ENCODE measurements around the gene MTAP. TPM values are rescaled to one million over a fixed set of nuclear protein-coding genes. Genes with fewer than 3 reads are reported as not detected.

MTAP gene
- total and polyA plus RNA-seq, 2 donors (not counting 1 experiment from before 2014, with no cell fraction given): 9.8 to 38.4 TPM

DNA sequence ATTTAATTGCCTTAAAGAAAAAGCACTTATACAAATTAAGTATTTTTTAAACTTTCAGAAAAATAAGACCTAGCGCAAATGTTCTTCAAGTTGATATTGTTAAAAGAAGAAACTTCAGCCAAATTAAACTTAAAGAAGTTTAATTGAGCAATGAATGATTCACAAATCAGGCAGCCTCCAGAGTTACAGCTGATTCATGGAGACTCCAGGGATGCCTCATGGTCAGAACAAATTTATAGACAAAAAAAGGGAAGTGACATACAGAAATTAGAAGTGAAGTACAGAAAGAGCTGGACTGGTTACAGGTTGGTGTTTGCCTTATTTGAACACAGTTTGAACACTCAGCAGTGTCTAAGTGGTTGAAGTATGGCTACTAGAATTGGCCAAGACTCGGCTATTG is 131.4 kb downstream of the MTAP start:
- no CpG with 5 or more reads among the region's 2 CpGs for WGBS (ENCODE audit: insufficient coverage)
- ChIA-PET POLR2A (interaction anchor here (0.6 kb wide), 1 partner anchor 16 kb away, joined by 3 read pairs; no protein-coding TSS in a partner anchor), CTCF (no interaction called here)
- Mint-ChIP-seq H3K27ac (no peak overlapping the region), H3K9me3 (ENCODE audit: insufficient read depth) (no peaks in the 10 kb centered on the region), H3K4me3 (no peak overlapping the region), H3K4me1 (no peaks in the 10 kb centered on the region), H3K27me3 (no peaks in the 10 kb centered on the region)
- Histone ChIP-seq H3K4me1 (ENCODE audit: control insufficient read depth in 2 of 2, insufficient read depth in 2 of 2, low read length in 2 of 2) (no peaks in the 10 kb centered on the region), H3K9me3 (ENCODE audit: control extremely low read depth in 1 of 3, control insufficient read depth in 2 of 3, insufficient read depth in 1 of 3, low read length in 2 of 3) (no peaks in the 10 kb centered on the region), H3K4me3 (ENCODE audit: control extremely low read depth in 1 of 5, extremely low read depth in 1 of 5, insufficient read depth in 1 of 5, low read depth in 2 of 5, low read length in 4 of 5) (no peak overlapping the region), H3K36me3 (replicated peaks in 1 of 2; ENCODE audit: control extremely low read depth in 1 of 2, control insufficient read depth in 1 of 2, extremely low read depth in 1 of 2, insufficient read depth in 2 of 2, low read length in 1 of 2) (no peaks in the 10 kb centered on the region), H3K79me2 (ENCODE audit: control insufficient read depth, insufficient read depth, low read length) (no peaks in the 10 kb centered on the region), H3K4me2 (replicated peaks; ENCODE audit: low read depth, low read length, poor library complexity, severe bottlenecking) (no peak overlapping the region), H2AFZ (ENCODE audit: insufficient read depth, low read depth, low read length, poor library complexity, severe bottlenecking) (no peak overlapping the region), H3K9ac (ENCODE audit: low read length) (no peak overlapping the region), H3K27ac (ENCODE audit: low read length in 2 of 2) (no peak overlapping the region), H4K20me1 (ENCODE audit: control insufficient read depth, insufficient read depth, low read length, poor library complexity, severe bottlenecking) (no peaks in the 10 kb centered on the region), H3K27me3 (replicated peaks in 1 of 4; ENCODE audit: control extremely low read depth in 1 of 4, control insufficient read depth in 3 of 4, insufficient read depth in 4 of 4, low read length in 3 of 4) (no peaks in the 10 kb centered on the region)
- DNase-seq (no peak), ATAC-seq (ENCODE audit: low read depth) (no peak)
- intact Hi-C loops (cut with micrococcal nuclease): no loop called here
- TF ChIP-seq EZH2 (IDR thresholded peaks at IDR 0.05; ENCODE audit: borderline replicate concordance, insufficient read depth, low read depth, low read length, poor library complexity, severe bottlenecking): no peak
- TF ChIP-seq, protein P1, sequence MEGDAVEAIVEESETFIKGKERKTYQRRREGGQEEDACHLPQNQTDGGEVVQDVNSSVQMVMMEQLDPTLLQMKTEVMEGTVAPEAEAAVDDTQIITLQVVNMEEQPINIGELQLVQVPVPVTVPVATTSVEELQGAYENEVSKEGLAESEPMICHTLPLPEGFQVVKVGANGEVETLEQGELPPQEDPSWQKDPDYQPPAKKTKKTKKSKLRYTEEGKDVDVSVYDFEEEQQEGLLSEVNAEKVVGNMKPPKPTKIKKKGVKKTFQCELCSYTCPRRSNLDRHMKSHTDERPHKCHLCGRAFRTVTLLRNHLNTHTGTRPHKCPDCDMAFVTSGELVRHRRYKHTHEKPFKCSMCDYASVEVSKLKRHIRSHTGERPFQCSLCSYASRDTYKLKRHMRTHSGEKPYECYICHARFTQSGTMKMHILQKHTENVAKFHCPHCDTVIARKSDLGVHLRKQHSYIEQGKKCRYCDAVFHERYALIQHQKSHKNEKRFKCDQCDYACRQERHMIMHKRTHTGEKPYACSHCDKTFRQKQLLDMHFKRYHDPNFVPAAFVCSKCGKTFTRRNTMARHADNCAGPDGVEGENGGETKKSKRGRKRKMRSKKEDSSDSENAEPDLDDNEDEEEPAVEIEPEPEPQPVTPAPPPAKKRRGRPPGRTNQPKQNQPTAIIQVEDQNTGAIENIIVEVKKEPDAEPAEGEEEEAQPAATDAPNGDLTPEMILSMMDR (IDR thresholded peaks at IDR 0.05): no peak

DNA sequence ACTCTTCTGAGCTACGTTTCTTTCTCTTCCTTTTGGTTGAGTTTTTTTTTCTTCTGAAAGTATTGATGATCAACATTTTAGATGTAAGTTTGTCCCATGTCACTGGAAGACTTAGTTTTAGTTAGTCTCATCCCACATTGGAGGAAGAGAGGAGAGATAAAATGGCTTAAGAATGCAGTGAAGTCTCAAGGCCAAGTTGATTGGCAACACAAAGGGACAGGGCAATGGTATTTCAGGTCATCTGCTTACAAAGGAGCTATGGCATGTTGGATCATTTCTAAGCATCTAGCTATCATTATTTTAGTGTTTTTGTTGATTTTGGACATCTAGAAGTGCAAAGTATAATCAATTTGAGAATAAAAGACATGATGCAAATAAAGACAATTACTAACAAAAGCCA is 133.2 kb downstream of the MTAP start:
- no peaks in the 10 kb centered on the region for H3K27me3 ChIP-seq (replicated peaks in 1 of 4; ENCODE audit: control extremely low read depth in 1 of 4, control insufficient read depth in 3 of 4, insufficient read depth in 4 of 4, low read length in 3 of 4)
- no CpG with 5 or more reads among the region's 1 CpG for WGBS (ENCODE audit: insufficient coverage)
- H2AFZ ChIP-seq (ENCODE audit: insufficient read depth, low read depth, low read length, poor library complexity, severe bottlenecking): no peak overlapping the region
- H3K9me3 ChIP-seq (ENCODE audit: control extremely low read depth in 1 of 3, control insufficient read depth in 2 of 3, insufficient read depth in 1 of 3, low read length in 2 of 3): no peaks in the 10 kb centered on the region
- H3K79me2 ChIP-seq (ENCODE audit: control insufficient read depth, insufficient read depth, low read length): no peaks in the 10 kb centered on the region
- H4K20me1 ChIP-seq (ENCODE audit: control insufficient read depth, insufficient read depth, low read length, poor library complexity, severe bottlenecking): no peaks in the 10 kb centered on the region
- H3K27ac ChIP-seq (ENCODE audit: low read length in 2 of 2): no peak overlapping the region
- no peak overlapping the region for H3K4me2 ChIP-seq (replicated peaks; ENCODE audit: low read depth, low read length, poor library complexity, severe bottlenecking)
- DNase-seq: no peak
- intact Hi-C loops (cut with micrococcal nuclease): no loop called here
- no peaks in the 10 kb centered on the region for H3K36me3 ChIP-seq (replicated peaks in 1 of 2; ENCODE audit: control extremely low read depth in 1 of 2, control insufficient read depth in 1 of 2, extremely low read depth in 1 of 2, insufficient read depth in 2 of 2, low read length in 1 of 2)
- Mint-ChIP-seq H3K4me3 (no peak overlapping the region), H3K4me1 (no peaks in the 10 kb centered on the region), H3K27me3 (no peaks in the 10 kb centered on the region), H3K27ac (no peak overlapping the region), H3K9me3 (ENCODE audit: insufficient read depth) (no peaks in the 10 kb centered on the region)
- no peaks in the 10 kb centered on the region for H3K4me1 ChIP-seq (ENCODE audit: control insufficient read depth in 2 of 2, insufficient read depth in 2 of 2, low read length in 2 of 2)
- ChIA-PET POLR2A (no interaction called here), CTCF (no interaction called here)
- TF ChIP-seq, protein P1 (IDR thresholded peaks at IDR 0.05): no peak
- TF ChIP-seq EZH2 (IDR thresholded peaks at IDR 0.05; ENCODE audit: borderline replicate concordance, insufficient read depth, low read depth, low read length, poor library complexity, severe bottlenecking): no peak
- H3K9ac ChIP-seq (ENCODE audit: low read length): no peak overlapping the region
- H3K4me3 ChIP-seq (ENCODE audit: control extremely low read depth in 1 of 5, extremely low read depth in 1 of 5, insufficient read depth in 1 of 5, low read depth in 2 of 5, low read length in 4 of 5): no peak overlapping the region
- no peak for ATAC-seq (ENCODE audit: low read depth)

Data from B cell (primary cell).